ENCODE data around the gene CPM.

The CPM gene

DNA sequence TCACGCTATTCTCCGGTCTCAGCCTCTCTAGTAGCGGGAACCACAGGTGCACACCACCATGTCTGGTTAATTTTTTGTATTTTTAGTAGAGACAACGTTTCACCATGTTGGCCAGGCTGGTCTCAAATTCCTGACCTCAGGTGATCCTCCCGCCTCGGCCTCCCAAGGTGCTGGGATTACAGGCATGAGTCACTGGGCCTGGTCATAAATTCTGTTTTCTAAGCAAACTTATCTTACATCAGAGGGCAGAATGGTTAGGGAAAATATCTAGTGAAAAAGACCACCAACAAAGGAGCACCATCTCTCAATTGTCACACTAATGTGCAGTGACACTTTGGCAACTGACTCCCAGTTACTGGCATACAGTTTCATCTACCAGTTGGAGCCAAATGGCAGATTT is 2.8 kb downstream of the CPM start:
- no peak for DNase-seq (ENCODE audit: low read depth)
- TF ChIP-seq, protein P1, sequence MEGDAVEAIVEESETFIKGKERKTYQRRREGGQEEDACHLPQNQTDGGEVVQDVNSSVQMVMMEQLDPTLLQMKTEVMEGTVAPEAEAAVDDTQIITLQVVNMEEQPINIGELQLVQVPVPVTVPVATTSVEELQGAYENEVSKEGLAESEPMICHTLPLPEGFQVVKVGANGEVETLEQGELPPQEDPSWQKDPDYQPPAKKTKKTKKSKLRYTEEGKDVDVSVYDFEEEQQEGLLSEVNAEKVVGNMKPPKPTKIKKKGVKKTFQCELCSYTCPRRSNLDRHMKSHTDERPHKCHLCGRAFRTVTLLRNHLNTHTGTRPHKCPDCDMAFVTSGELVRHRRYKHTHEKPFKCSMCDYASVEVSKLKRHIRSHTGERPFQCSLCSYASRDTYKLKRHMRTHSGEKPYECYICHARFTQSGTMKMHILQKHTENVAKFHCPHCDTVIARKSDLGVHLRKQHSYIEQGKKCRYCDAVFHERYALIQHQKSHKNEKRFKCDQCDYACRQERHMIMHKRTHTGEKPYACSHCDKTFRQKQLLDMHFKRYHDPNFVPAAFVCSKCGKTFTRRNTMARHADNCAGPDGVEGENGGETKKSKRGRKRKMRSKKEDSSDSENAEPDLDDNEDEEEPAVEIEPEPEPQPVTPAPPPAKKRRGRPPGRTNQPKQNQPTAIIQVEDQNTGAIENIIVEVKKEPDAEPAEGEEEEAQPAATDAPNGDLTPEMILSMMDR (IDR thresholded peaks at IDR 0.05; ENCODE audit: control insufficient read depth, extremely low read depth, insufficient read depth) = no peak
- no peak overlapping the region for H3K4me3 ChIP-seq (ENCODE audit: low read depth, low read length)

DNA sequence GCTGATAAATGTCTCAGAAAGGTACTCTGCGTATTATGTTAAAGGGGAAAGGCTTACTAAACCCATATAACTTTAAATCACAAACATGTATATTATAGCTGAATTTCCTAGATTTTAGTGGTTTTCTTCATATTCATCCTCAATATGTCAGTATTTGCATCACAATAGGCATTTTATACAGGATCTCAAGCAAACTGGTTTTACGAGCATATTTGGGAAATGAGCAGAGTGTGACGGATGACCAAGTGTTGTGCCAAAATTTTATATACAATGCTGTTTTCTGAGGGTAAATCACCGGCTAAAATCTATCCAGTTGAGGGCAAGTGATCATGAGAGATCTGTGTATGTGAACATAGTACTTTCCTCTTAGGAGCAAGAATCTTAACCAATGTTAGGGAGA is 8.4 kb downstream of the CPM start:
- DNase-seq (ENCODE audit: low read depth) = no peak
- TF ChIP-seq, protein P1 (IDR thresholded peaks at IDR 0.05; ENCODE audit: control insufficient read depth, extremely low read depth, insufficient read depth) = no peak

GRCh38 chr12:68919581-68920239 is 13.3 kb downstream of the CPM start:
- TF ChIP-seq, protein P1 (IDR thresholded peaks at IDR 0.05; ENCODE audit: control insufficient read depth, extremely low read depth, insufficient read depth) = no peak
- no peak overlapping the region for H3K4me3 ChIP-seq (ENCODE audit: low read depth, low read length)
- no peak for DNase-seq (ENCODE audit: low read depth)

More for the DNA sequence above, 8.4 kb downstream of the CPM start:
- H3K4me3 ChIP-seq (ENCODE audit: low read depth, low read length) = no peak overlapping the region

DNA sequence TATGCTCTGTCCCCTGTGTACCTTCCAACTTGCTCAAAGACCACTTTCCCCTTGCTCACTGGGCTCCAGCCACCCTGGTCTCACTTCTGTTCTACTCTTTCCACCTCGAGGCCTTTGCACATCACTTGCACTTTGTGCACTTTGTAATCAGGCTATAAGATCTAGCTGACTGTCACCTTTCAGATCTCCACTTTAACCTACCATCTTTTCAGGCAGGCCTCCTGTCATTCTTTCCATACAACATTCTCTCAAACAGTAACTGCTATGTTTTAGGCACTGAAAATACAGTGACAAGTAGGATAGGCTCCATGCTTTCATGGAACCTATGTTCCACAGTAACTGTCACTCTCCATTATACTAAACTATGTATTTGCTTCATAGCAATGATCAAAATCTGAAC is 14.0 kb downstream of the CPM start:
- TF ChIP-seq, protein P1 (IDR thresholded peaks at IDR 0.05; ENCODE audit: control insufficient read depth, extremely low read depth, insufficient read depth) = no peak
- DNase-seq (ENCODE audit: low read depth) = no peak
- H3K4me3 ChIP-seq (ENCODE audit: low read depth, low read length) = no peak overlapping the region

- TF ChIP-seq, protein P1 (IDR thresholded peaks at IDR 0.05; ENCODE audit: control insufficient read depth, extremely low read depth, insufficient read depth) = no peak
- H3K4me3 ChIP-seq (ENCODE audit: low read depth, low read length) = no peak overlapping the region
- no peak for DNase-seq (ENCODE audit: low read depth)
Measured at GRCh38 chr12:68915055-68915454, 17.9 kb downstream of the CPM start.

DNA sequence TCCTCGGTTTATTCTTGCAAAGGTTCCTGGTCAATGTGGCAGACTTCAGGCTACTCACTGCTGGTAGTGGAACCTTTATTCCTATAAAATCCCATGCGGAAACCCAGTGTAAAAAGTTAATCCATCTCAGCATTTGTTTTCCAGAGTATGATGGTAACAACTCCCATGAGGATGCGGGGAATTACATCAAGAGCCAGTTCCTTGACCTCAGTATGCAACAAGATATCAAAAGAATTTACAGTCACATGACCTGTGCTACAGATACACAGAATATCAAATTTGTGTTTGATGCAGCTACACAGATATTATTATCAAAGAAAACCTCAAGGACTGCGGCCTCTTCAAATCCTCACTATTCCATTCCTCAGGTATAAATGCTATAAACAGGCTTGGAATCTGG is 19.3 kb downstream of the CPM start:
- DNase-seq (ENCODE audit: low read depth) = no peak
- no peak overlapping the region for H3K4me3 ChIP-seq (ENCODE audit: low read depth, low read length)
- TF ChIP-seq, protein P1 (IDR thresholded peaks at IDR 0.05; ENCODE audit: control insufficient read depth, extremely low read depth, insufficient read depth) = no peak

DNA sequence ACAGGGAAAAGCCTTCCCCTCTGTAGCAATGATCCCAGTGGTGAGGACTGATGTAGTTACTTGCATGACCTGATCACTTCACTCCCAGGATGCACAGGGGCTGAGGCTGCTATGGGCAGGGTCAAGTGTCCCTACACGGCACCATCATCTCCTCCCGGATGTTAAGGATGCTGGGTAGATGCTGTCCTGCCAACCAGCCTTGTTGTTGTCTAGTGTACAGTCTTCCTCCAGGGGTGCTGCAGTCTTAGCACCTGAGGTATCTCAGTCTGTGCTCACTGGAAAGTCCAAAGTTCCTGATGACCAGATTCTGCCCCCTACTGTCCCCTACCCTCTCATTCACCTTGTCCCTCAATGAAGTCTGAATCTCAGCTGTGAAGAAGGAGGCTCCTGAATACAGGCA is 20.1 kb downstream of the CPM start:
- DNase-seq (ENCODE audit: low read depth) = no peak
- TF ChIP-seq, protein P1 (IDR thresholded peaks at IDR 0.05; ENCODE audit: control insufficient read depth, extremely low read depth, insufficient read depth) = no peak
- H3K4me3 ChIP-seq (ENCODE audit: low read depth, low read length) = no peak overlapping the region
